ENCODE measurements around the gene PHOSPHO1. TPM values are rescaled to one million over a fixed set of nuclear protein-coding genes. Genes with fewer than 3 reads are reported as not detected.

The PHOSPHO1 gene
- total RNA-seq, 1 donor from 2014 or later = not detected

DNA sequence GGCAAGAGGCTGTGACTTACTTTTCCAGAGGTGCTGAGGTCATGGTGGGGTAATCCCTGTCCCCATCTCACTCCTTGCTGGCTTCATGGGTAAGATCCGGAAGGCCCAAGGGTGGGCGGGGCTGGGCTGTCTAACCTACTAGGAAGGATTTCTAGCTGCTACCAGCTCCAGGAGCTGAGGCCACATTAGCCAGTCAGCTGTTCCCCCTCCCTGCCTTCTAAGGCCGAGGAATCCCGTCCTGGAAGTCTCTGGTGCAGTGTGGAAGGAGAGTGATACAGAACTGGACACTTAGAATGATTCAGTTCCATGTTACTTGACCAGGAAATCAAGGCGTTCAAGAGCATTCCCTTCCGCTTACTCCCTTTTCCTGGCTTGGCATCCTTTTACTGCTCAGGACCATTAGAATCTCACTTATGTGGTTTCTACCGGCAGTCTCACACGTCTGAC is 29.1 kb downstream of the PHOSPHO1 start:
- Mint-ChIP-seq H3K4me3 (no peak overlapping the region), H3K4me1 (no peaks in the 10 kb centered on the region), H3K36me3 (ENCODE audit: low read depth) (no peaks in the 10 kb centered on the region), H3K27me3 (no peaks in the 10 kb centered on the region), H3K9me3 (no peaks in the 10 kb centered on the region), H3K27ac (no peak overlapping the region)
- ATAC-seq (ENCODE audit: low read depth) = no peak
- intact Hi-C loops (cut with micrococcal nuclease) = no loop called here
- TF ChIP-seq, protein P1, sequence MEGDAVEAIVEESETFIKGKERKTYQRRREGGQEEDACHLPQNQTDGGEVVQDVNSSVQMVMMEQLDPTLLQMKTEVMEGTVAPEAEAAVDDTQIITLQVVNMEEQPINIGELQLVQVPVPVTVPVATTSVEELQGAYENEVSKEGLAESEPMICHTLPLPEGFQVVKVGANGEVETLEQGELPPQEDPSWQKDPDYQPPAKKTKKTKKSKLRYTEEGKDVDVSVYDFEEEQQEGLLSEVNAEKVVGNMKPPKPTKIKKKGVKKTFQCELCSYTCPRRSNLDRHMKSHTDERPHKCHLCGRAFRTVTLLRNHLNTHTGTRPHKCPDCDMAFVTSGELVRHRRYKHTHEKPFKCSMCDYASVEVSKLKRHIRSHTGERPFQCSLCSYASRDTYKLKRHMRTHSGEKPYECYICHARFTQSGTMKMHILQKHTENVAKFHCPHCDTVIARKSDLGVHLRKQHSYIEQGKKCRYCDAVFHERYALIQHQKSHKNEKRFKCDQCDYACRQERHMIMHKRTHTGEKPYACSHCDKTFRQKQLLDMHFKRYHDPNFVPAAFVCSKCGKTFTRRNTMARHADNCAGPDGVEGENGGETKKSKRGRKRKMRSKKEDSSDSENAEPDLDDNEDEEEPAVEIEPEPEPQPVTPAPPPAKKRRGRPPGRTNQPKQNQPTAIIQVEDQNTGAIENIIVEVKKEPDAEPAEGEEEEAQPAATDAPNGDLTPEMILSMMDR (IDR thresholded peaks at IDR 0.05) = no peak
- no peak for DNase-seq
- ChIA-PET POLR2A (interaction anchor here (1.9 kb wide), 1 partner anchor 9 kb away, joined by 5 read pairs; the partner anchor contains the start of genes ABI3 and GNGT2), CTCF (interaction anchor here (1.1 kb wide), 1 partner anchor 21 kb away, joined by 3 read pairs; no protein-coding TSS in a partner anchor)

DNA sequence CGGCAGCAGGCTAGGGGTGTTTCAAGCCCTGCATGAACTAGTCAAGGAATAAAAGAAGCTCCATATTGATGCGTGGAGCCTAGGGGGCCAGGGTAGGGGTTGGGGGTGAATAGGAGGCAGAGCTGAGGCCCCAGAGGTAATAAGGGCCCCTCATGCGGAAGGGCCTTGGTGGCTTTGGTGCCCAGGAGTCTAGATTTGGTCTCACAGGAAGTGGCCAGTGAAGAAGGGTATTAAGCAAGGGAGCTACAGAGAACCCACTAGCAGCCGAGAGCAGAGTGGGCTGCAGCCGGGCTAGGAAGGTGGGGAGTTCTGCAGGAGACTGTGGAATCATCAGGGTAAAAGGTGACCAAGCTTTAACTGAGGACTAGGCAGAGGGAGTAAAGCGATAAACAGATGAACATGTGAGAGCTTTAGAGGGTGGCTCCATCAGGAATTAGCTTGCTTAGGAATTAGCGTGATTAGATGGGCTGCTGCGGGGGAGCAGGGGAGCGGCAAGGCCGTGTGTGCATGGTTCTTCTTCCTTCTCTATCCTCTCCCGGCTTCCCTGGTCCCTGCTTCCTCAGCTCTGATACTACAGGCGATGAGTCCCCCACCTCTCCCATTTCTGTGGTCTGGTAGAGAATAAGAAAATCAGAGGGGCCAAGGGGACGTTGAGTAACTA is 30.0 kb downstream of the PHOSPHO1 start:
- Mint-ChIP-seq H3K9me3 (no peaks in the 10 kb centered on the region), H3K27ac (no peak overlapping the region), H3K4me3 (no peak overlapping the region), H3K27me3 (no peaks in the 10 kb centered on the region), H3K4me1 (peaks cover 8% of the 10 kb centered on the region), H3K36me3 (ENCODE audit: low read depth) (no peaks in the 10 kb centered on the region)
- POLR2A ChIA-PET = interaction anchor here (0.9 to 1.9 kb wide), 2 partner anchors 8 to 10 kb away, joined by 3 to 5 read pairs; partner anchors contain the start of genes ABI3 and GNGT2
- TF ChIP-seq, protein P1 (IDR thresholded peaks at IDR 0.05) = no peak
- ATAC-seq (ENCODE audit: low read depth) (no peak), DNase-seq (no peak)
- CTCF ChIA-PET = interaction anchor here (1.0 to 1.1 kb wide), 2 partner anchors 20 to 91 kb away, joined by 3 read pairs; no protein-coding TSS in a partner anchor
- intact Hi-C loops (cut with micrococcal nuclease) = no loop called here

DNA sequence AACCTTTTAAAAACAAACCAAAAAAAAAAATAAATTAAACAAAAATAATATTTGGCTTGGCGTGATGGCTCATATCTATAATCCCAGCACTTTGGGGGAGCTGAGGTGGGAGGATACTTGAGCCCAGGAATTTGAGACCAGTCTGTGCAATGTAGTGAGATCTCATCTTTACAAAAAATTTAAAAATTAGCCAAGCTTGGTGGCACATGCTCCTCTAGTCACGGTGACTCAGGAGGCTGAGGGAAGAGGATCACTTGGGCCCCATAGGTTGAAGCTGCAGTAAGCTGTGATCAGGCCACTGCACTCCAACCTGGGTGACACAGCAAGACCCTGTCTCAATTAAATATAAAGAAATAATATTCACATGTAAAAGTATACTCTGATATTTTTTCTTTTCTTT is 32.4 kb downstream of the PHOSPHO1 start:
- Mint-ChIP-seq H3K9me3 (no peaks in the 10 kb centered on the region), H3K4me3 (no peak overlapping the region), H3K36me3 (ENCODE audit: low read depth) (no peaks in the 10 kb centered on the region), H3K27ac (no peak overlapping the region), H3K27me3 (no peaks in the 10 kb centered on the region), H3K4me1 (peaks cover 25% of the 10 kb centered on the region)
- ATAC-seq (ENCODE audit: low read depth) (no peak), DNase-seq (no peak)
- CTCF ChIA-PET = interaction anchor here (0.8 kb wide), 1 partner anchor 29 kb away, joined by 4 read pairs; no protein-coding TSS in a partner anchor
- TF ChIP-seq, protein P1 (IDR thresholded peaks at IDR 0.05) = no peak
- intact Hi-C loops (cut with micrococcal nuclease) = loop anchor here (10.0 kb wide), 2 partner anchors 547 to 1993 kb away; partner anchors contain the start of gene MYL4
- POLR2A ChIA-PET = interaction anchor here (1.3 to 2.4 kb wide), 2 partner anchors 14 to 21 kb away, joined by 3 to 11 read pairs; partner anchors contain the start of gene ABI3

DNA sequence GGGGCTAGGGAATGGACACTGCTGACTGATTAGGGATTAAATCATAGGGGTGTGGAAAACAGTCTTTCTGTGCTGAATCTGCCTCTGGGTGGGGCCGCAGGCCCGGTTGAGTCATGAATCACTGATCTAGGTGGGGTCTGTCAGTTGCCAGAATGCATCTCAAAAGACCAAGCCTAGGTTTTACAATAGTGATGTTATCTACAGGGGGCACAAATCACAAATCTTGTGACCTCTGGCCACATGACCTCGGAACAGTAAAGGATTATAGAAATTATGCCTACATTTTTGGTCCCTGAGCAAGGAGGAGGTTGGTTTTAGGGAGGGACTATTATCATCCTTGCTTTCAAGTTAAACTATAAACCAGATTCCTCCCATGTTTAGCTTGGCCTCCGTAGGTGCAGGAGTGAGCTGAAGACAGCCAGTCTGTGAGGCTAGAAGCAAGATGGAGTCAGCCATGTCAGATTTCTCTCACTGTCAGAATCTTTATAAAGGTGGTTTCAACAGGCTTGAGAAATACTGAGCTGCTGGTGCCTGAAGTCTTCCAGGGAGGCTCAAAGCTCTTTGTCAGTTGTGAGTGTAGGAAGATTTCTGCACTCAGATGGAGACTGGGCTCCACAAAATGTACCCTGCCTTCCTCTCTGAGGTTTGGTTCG is 33.1 kb downstream of the PHOSPHO1 start:
- no peak overlapping the region for H3K4me3 Mint-ChIP-seq
- peaks cover 32% of the 10 kb centered on the region for H3K4me1 Mint-ChIP-seq
- no peaks in the 10 kb centered on the region for H3K9me3 Mint-ChIP-seq
- intact Hi-C loops (cut with micrococcal nuclease) = loop anchor here (10.0 kb wide), 2 partner anchors 547 to 1993 kb away; partner anchors contain the start of gene MYL4
- ATAC-seq (ENCODE audit: low read depth) (no peak), DNase-seq (no peak)
- peaks cover 6% of the 10 kb centered on the region for H3K36me3 Mint-ChIP-seq (ENCODE audit: low read depth)
- peaks cover 2% of the 10 kb centered on the region for H3K27me3 Mint-ChIP-seq
- ChIA-PET POLR2A (interaction anchor here (1.3 to 2.4 kb wide), 2 partner anchors 15 to 21 kb away, joined by 3 to 11 read pairs; partner anchors contain the start of gene ABI3), CTCF (interaction anchor here (0.7 kb wide), 1 partner anchor 20 kb away, joined by 3 read pairs; no protein-coding TSS in a partner anchor)
- no peak overlapping the region for H3K27ac Mint-ChIP-seq
- TF ChIP-seq, protein P1 (IDR thresholded peaks at IDR 0.05) = no peak
